Activated CD8-positive, alpha-beta T cell treated with anti-CD3 and anti-CD28 coated beads, Interleukin-2, amount 10 ng/mL, durations not matched to agents 7 days and 5 days (primary cell): ENCODE results near the gene CHCHD6. TPM values are rescaled to one million over a fixed set of nuclear protein-coding genes. Genes with fewer than 3 reads are reported as not detected.

Experiments used
- ATAC-seq: fragments of 150-1000 bp; cut with Tn5 transposase; one replicate; pipeline ENCODE4 v1.10.0; 2021; ENCODE audit warnings: moderate library complexity
- CTCF ChIA-PET: fragments of 350-600 bp; sonication (Branson Sonifier 250); formaldehyde crosslinking; loops from one replicate; lab custom pipeline; 2021; ENCODE audit warnings: antibody characterized with exemption; lab: Charles Lee
- POLR2A ChIA-PET: fragments of 350-600 bp; sonication (Branson Sonifier 250); formaldehyde crosslinking; loops from one replicate; lab custom pipeline; 2021; ENCODE audit warnings: antibody characterized with exemption; lab: Charles Lee
- DNase-seq: peaks from one replicate; pipeline ENCODE4 v3.0.0-alpha.2; 2020
- H3K27ac Mint-ChIP-seq: one replicate; pipeline ENCODE4 v1.8.0; 2021; ENCODE audit warnings: mild to moderate bottlenecking, mixed read lengths
- H3K27me3 Mint-ChIP-seq: one replicate; pipeline ENCODE4 v1.8.0; 2021; ENCODE audit warnings: low read depth, mixed read lengths
- H3K36me3 Mint-ChIP-seq: one replicate; pipeline ENCODE4 v1.8.0; 2021; ENCODE audit warnings: low read depth, mixed read lengths
- H3K4me1 Mint-ChIP-seq: one replicate; pipeline ENCODE4 v1.8.0; 2021; ENCODE audit warnings: low read depth, mixed read lengths
- H3K4me3 Mint-ChIP-seq: one replicate; pipeline ENCODE4 v1.8.0; 2021; ENCODE audit warnings: mild to moderate bottlenecking, mixed read lengths
- H3K9me3 Mint-ChIP-seq: one replicate; pipeline ENCODE4 v1.8.0; 2022; ENCODE audit warnings: mixed read lengths; ENCODE audit not compliant: insufficient read depth
- total RNA-seq, 2 experiments: library from RNA; stranded (reverse); gene quantifications; one replicate each; pipeline ENCODE4 v1.2.3, GENCODE V29; 2021

The CHCHD6 gene
- total RNA-seq, 2 experiments from 2014 or later: 5.1 to 6.2 TPM

DNA sequence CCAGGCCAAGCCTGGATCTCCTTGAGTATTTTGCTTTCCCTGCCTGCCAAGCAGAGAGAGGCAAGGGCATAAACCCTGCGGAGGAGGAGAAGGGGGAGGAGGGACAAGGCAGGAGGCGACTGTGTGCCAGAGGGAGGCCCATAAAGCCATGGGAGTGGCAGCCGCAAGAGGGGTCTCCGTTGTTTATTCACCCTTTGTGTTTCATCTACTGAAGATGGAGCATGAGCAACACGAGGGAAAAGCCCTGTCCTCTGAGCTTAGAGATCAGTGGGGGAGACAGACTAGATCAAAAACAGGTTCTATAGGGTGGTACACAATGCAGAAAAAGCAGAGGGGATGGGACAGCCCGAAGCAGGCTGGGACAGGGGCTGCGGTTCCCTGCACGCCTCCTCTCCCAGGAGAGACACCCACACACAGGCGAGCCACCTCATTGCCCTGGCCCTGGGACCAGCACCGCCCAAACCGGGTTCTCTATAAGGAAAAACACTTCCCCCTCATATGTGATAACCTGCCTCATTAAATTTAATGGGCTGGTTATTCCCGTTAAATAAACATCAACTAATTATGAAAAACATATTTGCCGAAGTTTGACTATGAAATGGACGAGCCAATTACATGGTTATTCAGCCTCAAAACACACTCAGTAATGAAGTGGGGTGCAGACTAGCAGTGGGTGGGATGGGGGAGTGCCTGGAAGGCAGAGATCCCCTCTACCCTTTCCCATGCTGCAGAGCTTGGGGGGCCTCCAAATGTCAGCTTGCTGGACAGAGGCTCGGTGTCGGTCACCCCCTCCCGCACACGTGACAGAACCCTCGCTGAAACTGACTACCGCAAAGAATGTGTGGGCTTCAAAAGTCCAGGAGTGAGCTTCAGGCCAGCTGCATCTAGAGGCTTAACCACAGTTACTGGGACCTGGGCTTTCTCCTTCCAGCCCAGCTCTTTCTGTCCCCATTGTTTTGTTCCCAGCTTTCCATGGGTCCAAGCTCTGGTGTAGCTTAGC is 264.7 kb downstream of the CHCHD6 start:
- ChIA-PET POLR2A (no interaction called here), CTCF (interaction anchor here (0.7 kb wide), 1 partner anchor 46 kb away, joined by 3 read pairs; no protein-coding TSS in a partner anchor)
- Mint-ChIP-seq H3K4me1 (no peaks in the 10 kb centered on the region), H3K27ac (no peak overlapping the region), H3K9me3 (peaks cover 2% of the 10 kb centered on the region), H3K36me3 (no peaks in the 10 kb centered on the region), H3K27me3 (peaks cover 16% of the 10 kb centered on the region), H3K4me3 (no peak overlapping the region)
- no peak for ATAC-seq
- no peak for DNase-seq

DNA sequence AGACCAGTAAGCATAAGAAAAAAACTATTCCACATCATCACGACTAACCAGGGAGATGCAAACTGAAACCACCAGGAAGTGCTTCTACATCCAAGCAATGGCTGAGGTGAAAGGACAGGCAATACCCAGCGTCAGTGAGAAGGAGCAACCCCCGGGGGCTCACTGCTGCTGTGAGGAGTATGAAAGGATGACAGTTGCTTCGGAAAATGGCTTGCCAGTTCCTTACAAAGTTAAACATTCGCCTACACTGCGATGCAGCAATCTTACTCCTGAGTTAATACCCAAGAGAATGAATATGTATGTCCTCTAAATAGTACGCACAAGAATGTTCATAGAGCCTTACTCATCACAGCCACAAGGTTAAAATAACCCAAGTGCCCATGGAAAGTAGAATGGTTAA is 265.5 kb downstream of the CHCHD6 start:
- CTCF ChIA-PET: interaction anchor here (0.7 kb wide), 1 partner anchor 47 kb away, joined by 3 read pairs; no protein-coding TSS in a partner anchor

DNA sequence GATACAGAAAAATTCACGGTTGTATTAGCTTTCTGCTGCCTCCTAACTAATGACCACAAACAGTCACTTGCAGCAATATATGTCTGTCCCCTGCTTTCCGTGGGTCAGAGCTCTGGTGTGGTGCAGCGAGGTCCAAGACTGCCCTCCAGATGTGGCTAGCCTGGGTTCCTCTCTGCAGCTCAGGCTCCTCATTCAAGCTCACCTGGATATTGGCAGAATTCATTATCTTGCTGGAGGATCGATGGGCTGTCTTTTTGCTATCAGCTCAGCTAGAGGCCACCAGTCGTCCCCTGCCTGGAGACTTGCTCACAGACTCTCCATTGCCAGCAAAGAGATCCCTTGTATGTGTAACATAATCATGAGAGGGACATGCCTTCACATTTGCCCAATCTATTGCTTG is 266.1 kb downstream of the CHCHD6 start:
- no peak for ATAC-seq
- Mint-ChIP-seq H3K9me3 (peaks cover 16% of the 10 kb centered on the region), H3K27ac (no peak overlapping the region), H3K4me1 (no peaks in the 10 kb centered on the region), H3K4me3 (no peak overlapping the region), H3K36me3 (peaks cover 5% of the 10 kb centered on the region), H3K27me3 (peaks cover 22% of the 10 kb centered on the region)
- DNase-seq: no peak
- ChIA-PET POLR2A (no interaction called here), CTCF (no interaction called here)

More for the DNA sequence above, 265.5 kb downstream of the CHCHD6 start:
- Mint-ChIP-seq H3K27me3 (peaks cover 17% of the 10 kb centered on the region), H3K36me3 (peaks cover under 1% of the 10 kb centered on the region), H3K4me1 (no peaks in the 10 kb centered on the region), H3K4me3 (no peak overlapping the region), H3K27ac (no peak overlapping the region), H3K9me3 (peaks cover 11% of the 10 kb centered on the region)
- ATAC-seq: no peak
- no peak for DNase-seq
- POLR2A ChIA-PET: no interaction called here

DNA sequence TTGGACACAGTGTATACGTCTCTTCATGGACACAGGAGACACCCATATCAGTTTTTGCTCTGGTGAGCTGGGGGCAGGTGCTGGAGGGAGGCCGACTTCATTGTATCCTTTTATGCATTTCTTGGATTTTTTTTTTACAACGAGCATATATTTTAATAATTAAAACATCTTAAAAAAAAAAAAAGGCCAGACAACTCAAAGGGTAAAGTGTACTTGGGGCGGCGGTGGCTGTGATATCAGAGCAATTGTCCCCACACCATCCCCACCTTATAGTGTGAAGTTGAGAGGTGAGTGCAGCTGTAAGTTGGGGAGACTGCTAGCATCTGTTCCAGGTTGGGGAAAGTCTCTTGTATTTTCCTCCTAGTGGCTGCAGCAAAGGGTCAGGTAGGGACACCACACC is 266.9 kb downstream of the CHCHD6 start:
- Mint-ChIP-seq H3K9me3 (peaks cover 22% of the 10 kb centered on the region), H3K27ac (no peak overlapping the region), H3K4me3 (no peak overlapping the region), H3K36me3 (peaks cover 7% of the 10 kb centered on the region), H3K4me1 (no peaks in the 10 kb centered on the region), H3K27me3 (peaks cover 24% of the 10 kb centered on the region)
- ChIA-PET POLR2A (no interaction called here), CTCF (interaction anchor here (3.4 kb wide), 1 partner anchor 11 kb away, joined by 12 read pairs; the partner anchor contains the start of gene PLXNA1)
- no peak for ATAC-seq
- DNase-seq: no peak

DNA sequence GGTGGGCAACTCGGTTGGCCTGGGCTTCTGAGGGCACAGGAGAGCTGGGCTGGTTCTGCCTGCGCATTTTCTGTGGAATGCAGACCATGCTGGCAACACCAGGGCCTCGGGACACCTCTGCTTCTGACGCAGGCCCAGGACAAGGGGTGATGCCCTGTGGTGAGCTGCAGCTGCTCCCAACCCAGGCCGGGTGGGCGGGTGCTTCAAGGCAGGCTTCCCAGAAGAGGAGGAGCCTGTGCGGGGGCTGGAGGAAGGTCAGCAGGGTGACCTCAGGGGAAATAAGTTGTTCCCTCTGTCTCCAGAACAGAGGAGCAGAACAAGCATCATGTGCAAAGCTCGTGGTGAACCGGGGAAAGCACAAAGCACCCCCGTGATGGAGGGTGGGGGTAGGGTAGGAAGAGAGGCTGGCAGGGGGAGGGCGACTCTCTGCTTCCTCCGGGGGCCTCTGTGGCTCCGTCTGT is 267.9 kb downstream of the CHCHD6 start:
- ATAC-seq: no peak
- Mint-ChIP-seq H3K36me3 (peaks cover 7% of the 10 kb centered on the region), H3K4me3 (no peak overlapping the region), H3K9me3 (peaks cover 22% of the 10 kb centered on the region), H3K4me1 (no peaks in the 10 kb centered on the region), H3K27me3 (peaks cover 24% of the 10 kb centered on the region), H3K27ac (no peak overlapping the region)
- POLR2A ChIA-PET: no interaction called here
- no peak for DNase-seq
- CTCF ChIA-PET: interaction anchor here (3.4 kb wide), 1 partner anchor 10 kb away, joined by 12 read pairs; the partner anchor contains the start of gene PLXNA1

DNA sequence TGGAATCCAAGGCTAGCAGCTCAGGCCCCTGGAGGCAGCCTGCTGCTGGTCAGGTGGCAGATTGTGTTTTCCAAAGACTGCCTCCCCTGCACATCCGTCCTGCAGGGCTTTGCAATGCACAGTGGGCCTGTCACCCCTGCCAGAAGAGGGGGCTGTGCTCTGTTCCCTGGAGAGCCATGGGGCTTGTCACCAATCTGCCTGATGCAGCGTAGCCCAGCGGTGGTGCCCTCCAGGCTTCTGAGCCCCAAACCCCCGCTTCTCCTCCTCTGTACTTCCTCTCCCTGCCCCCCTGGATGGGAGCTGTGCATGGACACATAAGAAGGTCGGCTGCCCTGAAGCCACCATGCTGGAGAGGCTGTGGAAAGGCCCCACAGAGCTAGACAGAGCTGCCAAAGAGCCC is 268.8 kb downstream of the CHCHD6 start:
- DNase-seq: no peak
- no peak for ATAC-seq
- Mint-ChIP-seq H3K36me3 (peaks cover 7% of the 10 kb centered on the region), H3K4me3 (no peak overlapping the region), H3K27ac (no peak overlapping the region), H3K27me3 (peaks cover 24% of the 10 kb centered on the region), H3K4me1 (no peaks in the 10 kb centered on the region), H3K9me3 (peaks cover 22% of the 10 kb centered on the region)
- CTCF ChIA-PET: interaction anchor here (3.4 kb wide), 1 partner anchor 9 kb away, joined by 12 read pairs; the partner anchor contains the start of gene PLXNA1
- POLR2A ChIA-PET: no interaction called here

DNA sequence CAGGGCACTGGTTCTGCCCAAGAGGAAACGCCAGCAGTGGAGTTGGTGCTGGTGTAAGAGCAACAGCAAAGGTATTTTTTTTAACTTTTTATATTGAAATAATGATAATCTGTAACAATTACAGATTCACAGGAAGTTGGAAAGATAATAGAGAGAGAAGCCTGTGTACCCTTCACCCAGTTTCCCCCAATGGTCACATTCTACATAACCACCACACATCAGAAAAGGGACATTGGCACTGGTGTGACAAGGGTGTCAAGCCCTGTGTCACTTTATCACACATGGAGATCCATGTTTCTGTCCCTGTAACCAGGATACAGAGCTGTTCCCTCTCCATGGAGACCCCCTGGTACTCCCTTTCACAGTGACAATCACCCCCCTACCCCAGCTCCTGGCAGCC is 269.8 kb downstream of the CHCHD6 start:
- Mint-ChIP-seq H3K36me3 (peaks cover 7% of the 10 kb centered on the region), H3K9me3 (peaks cover 22% of the 10 kb centered on the region), H3K27me3 (peaks cover 25% of the 10 kb centered on the region), H3K27ac (no peak overlapping the region), H3K4me1 (peaks cover 4% of the 10 kb centered on the region), H3K4me3 (no peak overlapping the region)
- DNase-seq: no peak
- ChIA-PET POLR2A (no interaction called here), CTCF (interaction anchor here (3.4 kb wide), 1 partner anchor 8 kb away, joined by 12 read pairs; the partner anchor contains the start of gene PLXNA1)
- no peak for ATAC-seq

DNA sequence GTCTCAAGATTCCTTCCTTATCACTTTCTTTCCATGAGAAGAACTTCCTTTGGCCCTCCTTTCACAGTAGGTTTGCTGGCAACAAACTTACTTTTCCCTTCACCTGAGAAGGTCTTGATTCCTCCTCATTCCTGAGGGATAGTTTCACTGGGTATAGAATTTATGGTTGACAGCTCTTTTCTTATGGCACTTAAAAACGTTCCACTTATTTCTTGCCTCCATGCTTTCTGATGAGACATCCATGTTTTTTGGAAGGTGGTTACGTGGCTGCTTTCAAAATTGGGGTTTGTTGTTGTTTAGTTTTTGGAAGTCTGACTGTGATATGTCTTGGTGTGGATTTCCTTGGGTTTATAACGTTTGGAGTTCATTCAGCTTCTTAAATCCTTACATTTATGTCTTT is 270.7 kb downstream of the CHCHD6 start:
- H3K27ac Mint-ChIP-seq: no peak overlapping the region
- H3K27me3 Mint-ChIP-seq: peaks cover 21% of the 10 kb centered on the region
- ATAC-seq: no peak
- DNase-seq: no peak
- H3K4me1 Mint-ChIP-seq: peaks cover 10% of the 10 kb centered on the region
- H3K9me3 Mint-ChIP-seq: peaks cover 22% of the 10 kb centered on the region
- H3K36me3 Mint-ChIP-seq: peaks cover 7% of the 10 kb centered on the region
- H3K4me3 Mint-ChIP-seq: no peak overlapping the region
- POLR2A ChIA-PET: no interaction called here
- CTCF ChIA-PET: no interaction called here

DNA sequence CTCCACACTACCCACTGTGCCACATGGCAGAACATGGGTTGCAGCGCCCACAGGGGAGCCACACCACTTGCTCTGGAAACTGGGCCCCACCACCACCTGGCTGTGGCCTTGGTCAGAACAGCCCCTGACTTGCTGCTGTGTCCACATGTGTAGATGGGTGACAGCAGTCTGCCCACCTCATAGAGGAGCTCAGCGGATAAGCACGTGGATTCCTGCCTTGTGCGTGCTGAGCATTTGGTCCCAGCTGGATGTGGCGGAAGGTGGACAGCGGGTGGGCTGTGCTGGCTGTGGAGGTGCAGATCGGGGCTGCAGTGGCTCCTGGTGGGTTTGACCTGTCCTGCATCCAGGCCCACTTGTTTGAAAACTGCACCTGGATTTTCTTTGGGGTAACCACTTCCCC is 272.9 kb downstream of the CHCHD6 start:
- peaks cover 22% of the 10 kb centered on the region for H3K9me3 Mint-ChIP-seq
- DNase-seq: no peak
- CTCF ChIA-PET: no interaction called here
- no peak overlapping the region for H3K4me3 Mint-ChIP-seq
- H3K27me3 Mint-ChIP-seq: peaks cover 17% of the 10 kb centered on the region
- no peak overlapping the region for H3K27ac Mint-ChIP-seq
- POLR2A ChIA-PET: no interaction called here
- H3K36me3 Mint-ChIP-seq: peaks cover 7% of the 10 kb centered on the region
- H3K4me1 Mint-ChIP-seq: peaks cover 19% of the 10 kb centered on the region
- no peak for ATAC-seq

DNA sequence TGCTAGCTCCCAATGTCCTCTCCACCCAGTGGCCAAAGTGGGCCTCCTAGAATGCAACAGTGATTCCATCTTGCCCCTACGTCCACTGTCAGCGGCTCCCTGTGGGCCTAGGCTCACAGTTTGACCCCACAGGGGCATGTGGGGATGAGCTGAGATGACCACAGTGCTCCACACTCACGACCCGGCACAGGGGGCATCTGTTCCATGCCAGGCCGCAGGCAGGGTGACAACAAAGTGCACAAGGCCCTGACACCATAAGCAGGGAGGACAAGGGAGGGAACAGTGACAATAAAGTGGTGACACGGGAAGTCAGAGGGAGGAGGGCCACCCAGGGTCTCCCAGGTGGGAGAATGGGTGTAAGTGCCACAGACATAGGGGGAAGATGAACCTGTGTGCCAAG is 273.8 kb downstream of the CHCHD6 start:
- DNase-seq (no peak), ATAC-seq (no peak)
- Mint-ChIP-seq H3K9me3 (peaks cover 22% of the 10 kb centered on the region), H3K27ac (no peak overlapping the region), H3K36me3 (peaks cover 7% of the 10 kb centered on the region), H3K4me3 (no peak overlapping the region), H3K4me1 (peaks cover 23% of the 10 kb centered on the region), H3K27me3 (peaks cover 17% of the 10 kb centered on the region)
- ChIA-PET CTCF (no interaction called here), POLR2A (no interaction called here)

DNA sequence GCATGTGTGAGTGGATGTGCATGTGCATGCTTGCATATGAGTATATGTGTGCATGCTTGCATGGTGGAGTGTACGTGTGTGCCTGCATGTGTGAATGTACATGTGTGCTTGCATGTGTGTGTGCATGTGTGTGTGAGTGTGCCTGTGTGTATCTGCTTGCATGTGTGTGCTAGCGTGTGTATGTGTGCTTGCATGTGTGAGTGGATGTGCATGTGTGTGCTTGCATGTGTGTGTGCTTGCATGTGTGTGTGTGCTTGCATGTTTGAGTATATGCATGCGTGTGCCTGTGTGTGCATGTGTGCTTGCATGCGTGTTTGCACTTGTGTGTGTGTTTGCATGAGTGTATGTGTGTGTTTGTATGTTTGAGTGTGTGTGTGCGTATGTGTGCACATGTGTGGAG is 274.3 kb downstream of the CHCHD6 start:
- ChIA-PET POLR2A (no interaction called here), CTCF (no interaction called here)
- DNase-seq: no peak
- Mint-ChIP-seq H3K4me1 (peaks cover 23% of the 10 kb centered on the region), H3K36me3 (peaks cover 7% of the 10 kb centered on the region), H3K27me3 (peaks cover 17% of the 10 kb centered on the region), H3K27ac (no peak overlapping the region), H3K4me3 (no peak overlapping the region), H3K9me3 (peaks cover 22% of the 10 kb centered on the region)
- ATAC-seq: no peak
